Neutrophil (primary cell): ENCODE measurements around the gene ARPC1B.
"Not testable (repeated sequence)": the region's sequence is repeated elsewhere in the genome, so short reads cannot be mapped to it uniquely, and the experiment has no call there.

Source experiments
- H3K27ac ChIP-seq: fragments of 200-600 bp; sonication (generic); 2 replicates; pipeline ENCODE4 v1.5.1; 2016; ENCODE audit warnings: mild to moderate bottlenecking, moderate library complexity
- H3K27me3 ChIP-seq: fragments of 200-600 bp; sonication (generic); 2 replicates; pipeline ENCODE4 v1.6.0; 2016; ENCODE audit warnings: mild to moderate bottlenecking
- H3K36me3 ChIP-seq: fragments of 200-600 bp; sonication (generic); 2 replicates; pipeline ENCODE4 v1.5.1; 2017
- H3K4me1 ChIP-seq, 2 experiments: fragments of 200-600 bp in 1 of 2; sonication (generic) in 1 of 2; 1 replicate in 1 of 2; 2 replicates in 1 of 2; pipeline versions ENCODE4 v1.5.1 to v1.6.1; 2013 to 2016; ENCODE audit warnings: low read depth in 1 of 2, low read length in 1 of 2, mild to moderate bottlenecking in 1 of 2, moderate library complexity in 1 of 2; ENCODE audit not compliant: control insufficient read depth in 1 of 2, insufficient read depth in 1 of 2
- H3K4me3 ChIP-seq, 2 experiments: fragments of 200-600 bp in 1 of 2; sonication (generic) in 1 of 2; 1 replicate in 1 of 2; 2 replicates in 1 of 2; pipeline ENCODE4 v1.5.1; 2013 to 2016; ENCODE audit warnings: low read depth in 1 of 2, low read length in 1 of 2, mild to moderate bottlenecking in 1 of 2, moderate library complexity in 1 of 2
- H3K9me3 ChIP-seq: fragments of 200-600 bp; sonication (generic); 2 replicates; pipeline ENCODE4 v1.5.1; 2016
- CTCF ChIP-seq: fragments of 200-600 bp; sonication (generic); IDR thresholded peaks from 2 replicates; pipeline ENCODE4 v1.5.1; 2016; ENCODE audit warnings: antibody characterized with exemption

ARPC1B gene

GRCh38 chr7:99429756-99430155 is 55.2 kb downstream of the ARPC1B start:
- H3K36me3 ChIP-seq = peaks cover 27% of the 10 kb centered on the region

GRCh38 chr7:99431756-99432540 is 57.4 kb downstream of the ARPC1B start:
- H3K4me1 ChIP-seq, H3K9me3 ChIP-seq, H3K27ac ChIP-seq, H3K27me3 ChIP-seq, H3K4me3 ChIP-seq: not testable (repeated sequence)
- H3K36me3 ChIP-seq = peaks cover 28% of the 10 kb centered on the region

More at GRCh38 chr7:99429756-99430155, 55.2 kb downstream of the ARPC1B start:
- TF ChIP-seq CTCF = no peak
- H3K27ac ChIP-seq = no peak overlapping the region
- H3K4me1 ChIP-seq = no peaks in the 10 kb centered on the region
- no peak overlapping the region for H3K4me3 ChIP-seq
- no peaks in the 10 kb centered on the region for H3K27me3 ChIP-seq
- H3K9me3 ChIP-seq = no peaks in the 10 kb centered on the region

GRCh38 chr7:99433158-99433557 is 58.6 kb downstream of the ARPC1B start:
- Histone ChIP-seq H3K27me3 (no peaks in the 10 kb centered on the region), H3K4me3 (no peak overlapping the region), H3K4me1 (peaks cover under 1 to 2% of the 10 kb centered on the region in 2 experiments), H3K36me3 (peaks cover 28% of the 10 kb centered on the region), H3K27ac (no peak overlapping the region), H3K9me3 (no peaks in the 10 kb centered on the region)
- no peak for TF ChIP-seq CTCF

GRCh38 chr7:99437946-99438572 is 63.5 kb downstream of the ARPC1B start:
- Histone ChIP-seq H3K27ac (peak overlapping the region; percentile 77), H3K4me1 (peaks cover 14 to 18% of the 10 kb centered on the region in 2 experiments), H3K27me3 (no peaks in the 10 kb centered on the region), H3K4me3 (peak overlapping the region; percentile 88 to 91), H3K36me3 (peaks cover 4% of the 10 kb centered on the region), H3K9me3 (no peaks in the 10 kb centered on the region)
- no peak for TF ChIP-seq CTCF

- Histone ChIP-seq H3K27ac (peak within 1 kb of the TSS; percentile 77), H3K4me3 (peak within 1 kb of the TSS; percentile 88 to 91), H3K4me1 (peaks cover 14 to 18% of the 10 kb centered on the region in 2 experiments), H3K9me3 (no peaks in the 10 kb centered on the region), H3K36me3 (peaks cover 4% of the 10 kb centered on the region), H3K27me3 (no peaks in the 10 kb centered on the region)
- no peak for TF ChIP-seq CTCF
Measured at GRCh38 chr7:99438573-99439480, 64.3 kb downstream of the ARPC1B start, which contains the start of the genes CPSF4 and PTCD1. CPSF4 (plus strand) TSS chr7:99438943; CDS start chr7:99439083, 140 bp downstream. PTCD1 (minus strand) TSS chr7:99438798; CDS start chr7:99435242, 3,556 bp downstream.
